Prostate gland (tissue), 2 donors: ENCODE measurements around the gene TSPAN32. TPM values are rescaled to one million over a fixed set of nuclear protein-coding genes. Genes with fewer than 3 reads are reported as not detected.
"Not testable (repeated sequence)": the region's sequence is repeated elsewhere in the genome, so short reads cannot be mapped to it uniquely, and the experiment has no call there.

ENCODE experiments used
- DNase-seq: peaks from one replicate; pipeline ENCODE4 v3.0.0-alpha.2; 2019; ENCODE audit warnings: low spot score
- H3K27ac ChIP-seq, 2 donors: fragments of 200-600 bp; sonication (generic); 2 replicates each; pipeline ENCODE4 v1.5.1; 2017 to 2019
- H3K27me3 ChIP-seq: fragments of 200-600 bp; sonication (generic); replicated peaks from 2 replicates; pipeline ENCODE4 v1.5.1; 2019; ENCODE audit not compliant: insufficient read depth
- H3K36me3 ChIP-seq, 2 donors: fragments of 200-600 bp; sonication (generic); 1 replicate in 1 of 2; 2 replicates in 1 of 2; pipeline versions ENCODE4 v1.5.1 to v1.8.1; 2017 to 2019
- H3K4me1 ChIP-seq: fragments of 200-600 bp; sonication (generic); replicated peaks from 2 replicates; pipeline ENCODE4 v1.5.1; 2019
- H3K4me3 ChIP-seq, 2 donors: fragments of 200-600 bp; sonication (generic); 2 replicates each; pipeline ENCODE4 v1.5.1; 2017 to 2019
- H3K9me3 ChIP-seq: fragments of 200-600 bp; sonication (generic); 2 replicates; pipeline ENCODE4 v1.5.1; 2017
- CTCF ChIP-seq, 4 experiments: fragments of 200-600 bp in 2 of 4; fragments of 450-650 bp in 2 of 4; sonication (generic) in 2 of 4; IDR thresholded peaks; 1 replicate in 3 of 4; 2 replicates in 1 of 4; pipeline ENCODE4 v1.5.1; 2016 to 2019; ENCODE audit warnings: antibody characterized with exemption in 4 of 4, mild to moderate bottlenecking in 2 of 4, moderate library complexity in 2 of 4
- POLR2A ChIP-seq: fragments of 450-650 bp; IDR thresholded peaks from one replicate; pipeline ENCODE4 v1.6.1; 2016; ENCODE audit warnings: antibody characterized with exemption, mild to moderate bottlenecking
- POLR2AphosphoS5 ChIP-seq: sonication (generic); formaldehyde crosslinking; IDR thresholded peaks from one replicate; pipeline ENCODE4 v1.6.1; 2017; ENCODE audit warnings: antibody characterized with exemption
- WGBS: methylation state at CpG from one replicate; pipeline ENCODE4 v1.1.5; 2018; 5-methylcytosine and 5-hydroxymethylcytosine counted together
- intact Hi-C: fragments of 100-400 bp; cut with DNase I; formaldehyde crosslinking; loops from one replicate; pipeline ENCODE4 v1.14.2; 2022
- total RNA-seq, 2 donors: library from RNA; depleted of rRNA; stranded (reverse); fragments of >200 nt; gene quantifications; one replicate each; pipeline ENCODE4 v1.1.0, GENCODE V29; 2016

TSPAN32 gene
- total RNA-seq, 2 donors from 2014 or later: not detected

GRCh38 chr11:2328021-2328420 lies 26.2 kb downstream of the TSPAN32 start:
- Histone ChIP-seq H3K27me3 (no peaks in the 10 kb centered on the region), H3K4me3 (no peak overlapping the region), H3K9me3 (no peaks in the 10 kb centered on the region), H3K36me3 (no peaks in the 10 kb centered on the region), H3K4me1 (no peaks in the 10 kb centered on the region), H3K27ac (no peak overlapping the region)
- no peak for TF ChIP-seq CTCF (IDR thresholded peaks at IDR 0.05)
- no peak for TF ChIP-seq POLR2A
- TF ChIP-seq POLR2AphosphoS5: no peak
- intact Hi-C loops: no loop called here
- DNase-seq: no peak
- 93% methylated on average over 11 of the region's 11 CpGs for WGBS

- no peaks in the 10 kb centered on the region for H3K27me3 ChIP-seq
- H3K27ac ChIP-seq: no peak overlapping the region
- 56% methylated on average over 15 of the region's 15 CpGs for WGBS
- intact Hi-C loops: no loop called here
- TF ChIP-seq POLR2AphosphoS5 (no peak), POLR2A (no peak), CTCF (IDR thresholded peaks at IDR 0.05) (no peak)
- DNase-seq: no peak
- no peaks in the 10 kb centered on the region for H3K9me3 ChIP-seq
- no peaks in the 10 kb centered on the region for H3K4me1 ChIP-seq
- no peak overlapping the region for H3K4me3 ChIP-seq
- H3K36me3 ChIP-seq: no peaks in the 10 kb centered on the region
Measured at GRCh38 chr11:2328656-2329354, 27.0 kb downstream of the TSPAN32 start.

GRCh38 chr11:2329551-2329950 lies 27.7 kb downstream of the TSPAN32 start:
- TF ChIP-seq CTCF (IDR thresholded peaks at IDR 0.05) (no peak), POLR2A (no peak), POLR2AphosphoS5 (no peak)
- Histone ChIP-seq H3K4me3 (no peak overlapping the region), H3K27ac (no peak overlapping the region), H3K36me3 (no peaks in the 10 kb centered on the region), H3K9me3 (no peaks in the 10 kb centered on the region), H3K27me3 (no peaks in the 10 kb centered on the region), H3K4me1 (no peaks in the 10 kb centered on the region)
- DNase-seq: no peak
- WGBS: 89% methylated on average over 9 of the region's 9 CpGs
- intact Hi-C loops: no loop called here

GRCh38 chr11:2330696-2331095 lies 28.9 kb downstream of the TSPAN32 start:
- no peaks in the 10 kb centered on the region for H3K27me3 ChIP-seq
- intact Hi-C loops: no loop called here
- 93% methylated on average over 6 of the region's 6 CpGs for whole genome bisulfite sequencing
- DNase-seq: no peak
- H3K9me3 ChIP-seq: no peaks in the 10 kb centered on the region
- no peak overlapping the region for H3K27ac ChIP-seq
- H3K36me3 ChIP-seq: no peaks in the 10 kb centered on the region
- TF ChIP-seq CTCF (IDR thresholded peaks at IDR 0.05) (no peak), POLR2AphosphoS5 (no peak)
- no peaks in the 10 kb centered on the region for H3K4me1 ChIP-seq
- no peak overlapping the region for H3K4me3 ChIP-seq

- no peak overlapping the region for H3K27ac ChIP-seq
- no peaks in the 10 kb centered on the region for H3K4me1 ChIP-seq
- 93% methylated on average over 5 of the region's 5 CpGs for WGBS
- H3K27me3 ChIP-seq: no peaks in the 10 kb centered on the region
- no peak for TF ChIP-seq POLR2AphosphoS5
- no peak for TF ChIP-seq CTCF (IDR thresholded peaks at IDR 0.05)
- TF ChIP-seq POLR2A: no peak
- no peak overlapping the region for H3K4me3 ChIP-seq
- DNase-seq: no peak
- H3K9me3 ChIP-seq: no peaks in the 10 kb centered on the region
- no peaks in the 10 kb centered on the region for H3K36me3 ChIP-seq
- intact Hi-C loops: no loop called here
Measured at GRCh38 chr11:2331404-2331803, 29.6 kb downstream of the TSPAN32 start.

- intact Hi-C loops, H3K4me3 ChIP-seq, H3K36me3 ChIP-seq, H3K27me3 ChIP-seq, H3K27ac ChIP-seq, H3K4me1 ChIP-seq, DNase-seq, H3K9me3 ChIP-seq: not testable (repeated sequence)
- 91% methylated on average over 9 of the region's 29 CpGs for WGBS
Measured at GRCh38 chr11:2332569-2332968, 30.8 kb downstream of the TSPAN32 start.

GRCh38 chr11:2333486-2334205 lies 31.8 kb downstream of the TSPAN32 start:
- intact Hi-C loops, DNase-seq, H3K4me1 ChIP-seq, H3K9me3 ChIP-seq, H3K27ac ChIP-seq, H3K4me3 ChIP-seq, H3K36me3 ChIP-seq, H3K27me3 ChIP-seq: not testable (repeated sequence)
- 92% methylated on average over 2 of the region's 4 CpGs for WGBS
